Measurements from ENCODE around the gene LRRC15.

DNA sequence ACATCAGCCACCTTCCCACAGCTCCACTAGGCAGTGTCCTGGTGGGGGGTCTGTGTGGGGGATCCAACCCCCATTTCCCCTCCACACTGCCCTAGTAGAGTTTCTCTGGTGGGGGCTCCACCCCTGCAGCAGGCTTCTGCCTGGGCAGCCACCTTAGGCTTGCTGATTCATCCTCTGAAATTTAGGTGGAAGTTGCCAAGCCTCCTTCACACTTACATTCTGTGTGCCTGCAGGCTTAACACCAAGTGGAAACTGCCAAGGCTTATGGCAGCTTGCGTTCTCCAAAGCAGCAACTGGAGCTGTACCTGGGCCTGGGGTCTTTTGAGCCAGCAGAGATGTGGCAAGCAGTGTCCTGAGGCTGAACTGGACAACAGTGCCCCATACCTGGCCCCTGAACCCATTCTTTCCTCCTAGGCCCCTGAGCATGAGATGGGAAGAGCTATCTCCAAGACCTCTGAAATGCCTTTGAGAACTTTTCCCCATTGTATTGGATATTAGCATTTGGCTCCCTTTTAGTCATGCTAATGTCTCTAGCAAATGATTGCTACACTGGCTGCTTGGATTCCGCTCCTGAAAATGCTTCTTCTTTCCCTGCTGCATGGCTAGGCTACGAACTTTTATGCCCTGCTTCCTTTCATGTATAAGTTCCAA lies 50.9 kb downstream of the LRRC15 start:
- TF ChIP-seq CTCF (IDR thresholded peaks at IDR 0.05): no peak
- TF ChIP-seq MAX (IDR thresholded peaks at IDR 0.05): no peak
- TF ChIP-seq POLR2A (IDR thresholded peaks at IDR 0.05; ENCODE audit: low read length): no peak
- TF ChIP-seq MAFK (IDR thresholded peaks at IDR 0.05; ENCODE audit: partially characterized antibody): no peak
- TF ChIP-seq NR3C1 (IDR thresholded peaks at IDR 0.05): no peak
- TF ChIP-seq RAD21 (conservative IDR thresholded peaks at IDR 0.05 in 1 of 2, IDR thresholded peaks at IDR 0.05 in 1 of 2): no peak
- no peak for TF ChIP-seq ZNF302 (CRISPR knock-in tag; IDR thresholded peaks at IDR 0.05)
- no peak for TF ChIP-seq POLR2AphosphoS2 (conservative IDR thresholded peaks at IDR 0.05; ENCODE audit: low read length)
- TF ChIP-seq SMC3 (IDR thresholded peaks at IDR 0.05): no peak
- TF ChIP-seq, protein P1, sequence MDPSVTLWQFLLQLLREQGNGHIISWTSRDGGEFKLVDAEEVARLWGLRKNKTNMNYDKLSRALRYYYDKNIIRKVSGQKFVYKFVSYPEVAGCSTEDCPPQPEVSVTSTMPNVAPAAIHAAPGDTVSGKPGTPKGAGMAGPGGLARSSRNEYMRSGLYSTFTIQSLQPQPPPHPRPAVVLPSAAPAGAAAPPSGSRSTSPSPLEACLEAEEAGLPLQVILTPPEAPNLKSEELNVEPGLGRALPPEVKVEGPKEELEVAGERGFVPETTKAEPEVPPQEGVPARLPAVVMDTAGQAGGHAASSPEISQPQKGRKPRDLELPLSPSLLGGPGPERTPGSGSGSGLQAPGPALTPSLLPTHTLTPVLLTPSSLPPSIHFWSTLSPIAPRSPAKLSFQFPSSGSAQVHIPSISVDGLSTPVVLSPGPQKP (IDR thresholded peaks at IDR 0.05; ENCODE audit: low read depth, low read length): no peak
- TF ChIP-seq CEBPB (IDR thresholded peaks at IDR 0.05): no peak
